Measurements from ENCODE around the gene SPINK8.

SPINK8 gene

DNA sequence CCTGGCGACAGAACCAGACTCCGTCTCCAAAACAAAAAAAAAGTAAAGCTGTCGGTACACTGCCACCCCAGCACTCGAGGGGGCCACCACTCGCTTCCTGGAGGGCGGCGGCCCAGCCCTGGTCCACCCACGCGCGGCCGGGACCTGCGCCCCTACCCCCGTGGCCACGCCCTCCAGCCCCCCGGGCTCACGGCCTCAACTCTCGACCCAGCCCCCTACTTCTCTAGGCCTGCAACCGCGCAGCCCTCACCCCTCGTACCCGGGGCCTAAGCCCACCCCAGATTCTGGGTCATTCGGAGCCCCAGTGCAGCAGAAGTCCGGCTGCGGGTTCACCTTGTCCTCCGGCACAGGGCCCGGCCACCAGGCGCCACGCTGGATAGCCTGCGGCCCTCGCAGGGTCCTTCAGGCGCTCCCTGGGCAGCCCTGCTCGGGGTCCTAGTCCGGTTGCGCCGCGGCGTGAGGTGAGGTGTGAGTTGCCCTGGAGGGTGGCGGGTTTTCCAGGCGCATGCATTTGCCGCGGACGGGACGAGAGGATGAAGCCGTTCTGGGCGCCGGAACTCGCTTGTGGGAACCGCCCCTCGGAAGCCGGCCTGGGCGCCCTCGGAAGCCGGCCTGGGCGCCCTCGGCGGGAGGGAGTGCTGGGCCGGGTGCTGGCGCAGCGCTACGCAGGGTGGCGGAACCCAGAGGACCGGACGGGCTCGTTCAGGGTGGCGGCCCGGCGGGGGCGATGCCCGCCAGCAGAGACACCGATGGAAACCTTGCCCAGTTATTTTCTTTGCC, 32.3 kb downstream of the SPINK8 start, which contains the start of gene NME6:
TSS of gene NME6 (minus strand) at position 348 of the 780 bp plus-strand sequence.
- peak; percentile 78 for DNase-seq (ENCODE audit: extremely low read depth, low read depth)
- TF ChIP-seq, protein P1, sequence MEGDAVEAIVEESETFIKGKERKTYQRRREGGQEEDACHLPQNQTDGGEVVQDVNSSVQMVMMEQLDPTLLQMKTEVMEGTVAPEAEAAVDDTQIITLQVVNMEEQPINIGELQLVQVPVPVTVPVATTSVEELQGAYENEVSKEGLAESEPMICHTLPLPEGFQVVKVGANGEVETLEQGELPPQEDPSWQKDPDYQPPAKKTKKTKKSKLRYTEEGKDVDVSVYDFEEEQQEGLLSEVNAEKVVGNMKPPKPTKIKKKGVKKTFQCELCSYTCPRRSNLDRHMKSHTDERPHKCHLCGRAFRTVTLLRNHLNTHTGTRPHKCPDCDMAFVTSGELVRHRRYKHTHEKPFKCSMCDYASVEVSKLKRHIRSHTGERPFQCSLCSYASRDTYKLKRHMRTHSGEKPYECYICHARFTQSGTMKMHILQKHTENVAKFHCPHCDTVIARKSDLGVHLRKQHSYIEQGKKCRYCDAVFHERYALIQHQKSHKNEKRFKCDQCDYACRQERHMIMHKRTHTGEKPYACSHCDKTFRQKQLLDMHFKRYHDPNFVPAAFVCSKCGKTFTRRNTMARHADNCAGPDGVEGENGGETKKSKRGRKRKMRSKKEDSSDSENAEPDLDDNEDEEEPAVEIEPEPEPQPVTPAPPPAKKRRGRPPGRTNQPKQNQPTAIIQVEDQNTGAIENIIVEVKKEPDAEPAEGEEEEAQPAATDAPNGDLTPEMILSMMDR (IDR thresholded peaks at IDR 0.05; ENCODE audit: low read depth, low read length) = no peak

DNA sequence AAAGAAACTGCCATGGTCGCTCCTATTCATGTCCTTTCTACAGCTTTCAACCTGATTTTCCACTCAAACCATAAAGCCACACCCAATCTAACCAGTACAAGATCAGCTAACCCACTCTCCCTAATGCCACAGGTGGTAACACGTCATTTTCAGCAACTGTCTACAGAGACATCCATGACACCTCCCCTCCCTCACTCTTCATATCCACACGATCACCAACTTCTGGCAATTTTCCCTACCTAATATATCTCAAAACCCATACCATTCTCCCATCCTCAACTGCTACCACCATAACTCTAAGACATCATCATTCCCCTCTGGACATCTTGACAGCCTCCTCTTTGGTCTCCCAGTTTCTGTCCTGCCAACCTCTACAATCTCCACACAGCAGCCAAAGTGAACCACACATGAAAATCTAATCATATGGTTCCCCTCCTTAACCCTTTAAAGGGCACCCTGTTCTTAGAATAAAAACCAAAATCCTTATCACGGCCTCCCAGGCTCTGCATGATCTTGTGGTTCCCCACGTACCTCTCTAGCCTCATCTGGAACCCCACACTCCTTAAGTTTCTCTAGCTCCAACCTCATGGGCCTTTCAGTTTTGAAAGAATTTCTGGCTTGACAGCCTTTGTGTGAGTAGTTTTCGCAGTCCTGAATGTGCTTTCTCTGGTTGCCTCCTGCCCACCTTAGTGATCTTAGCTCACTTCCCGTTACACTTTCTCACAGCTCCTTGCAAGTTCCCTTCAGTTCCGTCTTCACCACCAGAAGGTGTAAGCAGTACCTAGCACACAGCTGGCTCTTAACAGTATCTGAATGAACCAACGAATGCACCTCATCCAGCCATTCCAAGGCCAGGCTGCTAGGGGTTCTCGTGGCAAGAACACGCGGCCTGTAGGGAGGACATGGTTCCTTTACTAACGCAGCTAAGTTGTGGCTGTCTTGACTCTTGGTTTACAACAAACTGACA, 33.4 kb downstream of the SPINK8 start:
- TF ChIP-seq, protein P1 (IDR thresholded peaks at IDR 0.05; ENCODE audit: low read depth, low read length) = no peak
- no peak for DNase-seq (ENCODE audit: extremely low read depth, low read depth)

DNA sequence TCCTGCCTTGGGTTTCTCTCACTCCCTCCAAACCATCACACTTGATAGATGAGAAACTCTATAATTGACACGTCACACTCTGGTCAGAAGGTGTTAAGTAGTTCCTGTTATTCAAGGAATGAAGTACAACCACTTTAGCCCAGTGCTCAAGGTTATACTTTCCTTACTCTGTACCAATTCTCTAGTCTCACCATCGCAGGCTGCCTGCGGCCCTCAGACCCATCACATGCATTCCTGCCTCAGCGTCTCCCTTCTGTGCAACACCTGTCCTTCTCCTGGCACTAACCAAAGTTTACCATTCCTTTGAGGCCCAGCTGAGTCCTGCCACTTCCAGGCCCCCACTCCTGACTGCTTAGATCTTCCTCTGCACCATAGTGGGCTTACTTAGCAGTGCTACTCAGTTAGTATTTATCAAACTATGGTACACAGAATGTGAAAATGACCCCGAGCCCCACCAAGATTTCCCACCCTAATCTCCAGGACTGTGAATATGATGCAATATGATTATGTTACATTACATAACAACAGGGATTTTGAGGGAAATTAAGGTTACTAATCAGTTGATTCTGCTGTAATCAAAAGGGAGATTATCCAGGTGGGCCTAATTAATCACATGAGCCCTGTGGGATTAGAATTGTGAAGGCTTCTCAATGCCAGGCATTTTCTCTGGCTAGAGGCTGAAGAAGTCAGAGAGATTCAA, 36.2 kb downstream of the SPINK8 start:
- TF ChIP-seq, protein P1 (IDR thresholded peaks at IDR 0.05; ENCODE audit: low read depth, low read length) = no peak
- no peak for DNase-seq (ENCODE audit: extremely low read depth, low read depth)

DNA sequence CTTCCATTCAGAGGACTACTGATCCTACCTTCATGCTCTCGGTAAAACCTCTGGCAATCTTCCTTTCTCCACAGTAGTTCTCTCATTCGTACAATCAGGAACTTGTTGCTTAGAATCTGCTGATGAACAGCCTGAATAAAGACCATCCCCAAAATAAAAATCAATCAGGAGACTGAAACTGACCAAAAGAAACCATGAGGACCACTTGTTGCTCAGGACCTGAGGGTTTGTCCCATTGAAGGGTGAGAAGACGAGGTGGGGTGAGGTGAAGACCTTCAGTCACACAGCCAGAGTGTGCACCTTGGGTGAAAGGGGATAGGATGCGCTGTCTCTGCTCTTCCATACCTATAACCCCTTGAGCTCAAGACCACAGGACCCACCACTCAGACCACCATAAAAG, 36.8 kb downstream of the SPINK8 start:
- TF ChIP-seq, protein P1 (IDR thresholded peaks at IDR 0.05; ENCODE audit: low read depth, low read length) = no peak
- no peak for DNase-seq (ENCODE audit: extremely low read depth, low read depth)

DNA sequence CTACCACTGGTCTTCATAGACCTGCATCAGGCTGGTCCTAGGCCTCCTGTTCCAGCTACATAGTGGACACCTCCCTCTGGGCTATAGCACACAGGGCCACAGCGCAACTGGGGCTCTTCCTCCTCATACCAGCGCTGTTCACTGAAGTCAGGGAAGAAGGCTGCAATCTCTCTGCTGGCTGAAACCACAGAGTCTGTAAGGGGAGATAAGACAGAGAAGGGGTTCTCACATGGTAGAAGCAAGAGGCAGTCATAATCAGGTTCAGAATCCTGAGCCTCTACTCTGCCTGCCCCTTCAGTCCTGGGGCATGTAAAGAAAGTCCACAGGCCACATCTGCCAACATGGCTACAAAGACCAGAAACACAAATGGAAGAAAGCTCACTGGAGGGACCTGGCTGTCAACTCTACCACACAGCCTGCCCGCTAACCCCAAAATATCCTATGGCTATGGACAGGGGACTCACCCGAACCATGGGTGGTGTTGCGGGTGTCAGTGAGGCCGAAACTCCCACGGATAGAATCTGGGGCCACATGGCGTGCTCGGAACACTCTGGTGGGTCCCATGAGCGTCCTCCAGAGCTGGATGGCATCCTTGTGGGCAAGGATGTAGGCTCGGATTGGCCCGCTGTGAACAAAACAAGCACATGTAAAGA, 38.7 kb downstream of the SPINK8 start:
- TF ChIP-seq, protein P1 (IDR thresholded peaks at IDR 0.05; ENCODE audit: low read depth, low read length) = no peak
- no peak for DNase-seq (ENCODE audit: extremely low read depth, low read depth)

DNA sequence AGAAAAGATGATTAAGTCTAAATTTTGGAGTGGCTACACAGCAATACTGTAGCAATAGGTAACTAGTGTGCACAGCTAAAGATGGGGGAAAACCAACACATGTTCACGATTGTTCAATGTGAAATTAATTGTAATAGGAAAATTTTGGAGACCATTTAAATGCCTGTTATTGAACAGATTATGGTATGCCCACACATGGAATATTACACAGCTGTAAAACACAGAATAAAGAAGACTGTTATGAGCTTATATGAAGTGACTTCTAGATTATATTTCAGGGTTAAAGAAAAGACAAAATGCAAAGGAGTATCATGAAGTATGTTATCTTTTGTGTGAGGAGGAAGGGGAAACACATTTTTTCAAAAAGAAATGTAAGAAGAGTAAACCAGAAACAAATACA, 43.8 kb downstream of the SPINK8 start:
- no peak for DNase-seq (ENCODE audit: extremely low read depth, low read depth)
- TF ChIP-seq, protein P1 (IDR thresholded peaks at IDR 0.05; ENCODE audit: low read depth, low read length) = no peak

Data from AG09319 (cell line).